Measurements from ENCODE around the gene UBE2Q1.

DNA sequence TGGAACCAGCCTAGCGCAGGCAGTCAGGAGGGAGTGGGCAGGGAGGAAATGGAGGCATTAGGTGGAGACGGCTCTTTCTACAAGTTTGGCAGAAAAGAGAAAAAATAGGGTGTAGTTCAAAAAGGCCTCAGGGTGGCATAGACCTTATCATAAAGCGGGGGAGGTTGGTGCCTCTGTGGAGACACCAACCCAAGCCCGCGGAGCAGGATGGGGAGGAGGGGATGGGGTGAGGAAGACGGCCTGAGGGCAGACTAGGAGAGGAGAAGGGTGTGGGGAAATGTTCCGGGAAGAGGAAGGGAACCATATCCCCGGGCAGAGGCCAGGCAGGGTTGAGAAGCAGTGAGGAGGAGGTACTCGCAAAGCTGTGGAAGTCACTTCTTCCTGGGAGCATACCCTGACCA lies 38.9 kb downstream of the UBE2Q1 start:
- TF ChIP-seq CTCF (IDR thresholded peaks at IDR 0.05): no peak
- TF ChIP-seq POLR2A (IDR thresholded peaks at IDR 0.05): no peak
